T-cell (primary cell): ENCODE results near the gene PARS2. TPM values are rescaled to one million over a fixed set of nuclear protein-coding genes. Genes with fewer than 3 reads are reported as not detected.

Experiments
- ATAC-seq, 4 experiments: fragments of 200-7000 bp in 3 of 4; fragments of 150-1000 bp in 1 of 4; cut with Tn5 transposase; replicated peaks in 1 of 4; 1 replicate in 3 of 4; 2 replicates in 1 of 4; pipeline ENCODE4 v1.10.0; 2021; ENCODE audit warnings: moderate library complexity in 3 of 4, mild to moderate bottlenecking in 2 of 4, moderate number of reproducible peaks in 1 of 4
- CTCF ChIA-PET, 2 donors: fragments of 300-600 bp; sonication (Branson Sonifier 250); formaldehyde crosslinking; loops; one replicate each; lab custom pipeline; 2022; ENCODE audit warnings: antibody characterized with exemption in 2 of 2; lab: Charles Lee
- POLR2A ChIA-PET, 2 donors: fragments of 300-600 bp; sonication (Branson Sonifier 250); formaldehyde crosslinking; loops; one replicate each; lab custom pipeline; 2022; ENCODE audit warnings: antibody characterized with exemption in 2 of 2; lab: Charles Lee
- DNase-seq, 35 experiments: peaks; one replicate each; pipeline versions ENCODE4 v3.0.0 to v3.0.0-alpha.2; 2013 to 2023
- H3K27ac ChIP-seq: one replicate; pipeline ENCODE4 v1.5.1; 2013; ENCODE audit warnings: low read length
- H3K27me3 ChIP-seq, 2 experiments: replicated peaks in 1 of 2; 1 replicate in 1 of 2; 2 replicates in 1 of 2; pipeline versions ENCODE4 v1.6.1 to v1.7.0; 2013; ENCODE audit warnings: low read length in 1 of 2, mixed read lengths in 1 of 2; ENCODE audit not compliant: control insufficient read depth in 2 of 2, insufficient read depth in 2 of 2; ENCODE audit errors: extremely low read depth in 1 of 2
- H3K36me3 ChIP-seq, 2 donors: 1 replicate in 1 of 2; 2 replicates in 1 of 2; pipeline versions ENCODE4 v1.6.1 to v1.7.0; 2013; ENCODE audit warnings: low read length in 1 of 2; ENCODE audit not compliant: control insufficient read depth in 2 of 2, insufficient read depth in 1 of 2; ENCODE audit errors: extremely low read depth in 1 of 2
- H3K4me1 ChIP-seq, 2 experiments: 1 replicate in 1 of 2; 2 replicates in 1 of 2; pipeline versions ENCODE4 v1.6.1 to v1.7.0; 2013; ENCODE audit warnings: low read length in 2 of 2, mixed read lengths in 1 of 2; ENCODE audit not compliant: insufficient read depth in 2 of 2, control insufficient read depth in 1 of 2; ENCODE audit errors: extremely low read depth in 1 of 2
- H3K4me3 ChIP-seq, 2 donors: 1 replicate in 1 of 2; 2 replicates in 1 of 2; pipeline versions ENCODE4 v1.5.1 to v1.7.0; 2013; ENCODE audit warnings: mild to moderate bottlenecking in 2 of 2, low read length in 1 of 2, moderate library complexity in 1 of 2; ENCODE audit not compliant: control insufficient read depth in 1 of 2; ENCODE audit errors: extremely low read depth in 1 of 2
- H3K9me3 ChIP-seq: 2 replicates; pipeline ENCODE4 v1.7.0; 2013
- H3K27ac Mint-ChIP-seq, 2 donors: one replicate each; pipeline ENCODE4 v1.8.0; 2020 to 2021; ENCODE audit warnings: mild to moderate bottlenecking in 2 of 2, mixed read lengths in 2 of 2
- H3K27me3 Mint-ChIP-seq, 2 donors: one replicate each; pipeline ENCODE4 v1.8.0; 2021 to 2022; ENCODE audit warnings: mixed read lengths in 2 of 2
- H3K36me3 Mint-ChIP-seq: one replicate; pipeline ENCODE4 v1.8.0; 2021; ENCODE audit warnings: mixed read lengths
- H3K4me1 Mint-ChIP-seq, 3 donors: one replicate each; pipeline ENCODE4 v1.8.0; 2020 to 2022; ENCODE audit warnings: mixed read lengths in 3 of 3, mild to moderate bottlenecking in 1 of 3
- H3K4me3 Mint-ChIP-seq, 3 donors: one replicate each; pipeline ENCODE4 v1.8.0; 2020 to 2022; ENCODE audit warnings: mild to moderate bottlenecking in 3 of 3, mixed read lengths in 3 of 3, moderate library complexity in 3 of 3
- H3K9me3 Mint-ChIP-seq, 3 donors: one replicate each; pipeline ENCODE4 v1.8.0; 2020 to 2022; ENCODE audit warnings: mixed read lengths in 3 of 3
- WGBS: methylation state at CpG from one replicate; pipeline ENCODE4 v1.1.5; 2013; ENCODE audit warnings: missing lambda C conversion rate; ENCODE audit not compliant: insufficient coverage; 5-methylcytosine and 5-hydroxymethylcytosine counted together
- total RNA-seq, 35 experiments: library from RNA in 6 of 35; stranded (reverse) in 6 of 35; fragments of 120-200 nt in 1 of 35; gene quantifications; one replicate each; pipeline versions ENCODE4 v1.2.1 to v1.2.4 and lab custom pipeline; 2013 to 2026

Gene PARS2
- total RNA-seq, 5 donors from 2014 or later (not counting 1 experiment from before 2014, with no cell fraction given), result 0.68 to 6.6 (median 6.0) TPM

- Histone ChIP-seq H3K4me1 (peaks cover 0 to 3% of the 10 kb centered on the region in 2 experiments), H3K36me3 (peaks cover 10 to 61% of the 10 kb centered on the region in 2 donors), H3K27ac (no peak overlapping the region), H3K9me3 (no peaks in the 10 kb centered on the region), H3K27me3 (no peaks in the 10 kb centered on the region), H3K4me3 (no peak overlapping the region)
- CTCF ChIA-PET, result no interaction called here
- H3K9me3 Mint-ChIP-seq, result peaks cover 0 to 2% (median 0%) of the 10 kb centered on the region in 3 donors
- H3K27ac Mint-ChIP-seq, result no peak overlapping the region
- H3K4me3 Mint-ChIP-seq, result no peak overlapping the region
- no peak for ATAC-seq
- no CpG with 5 or more reads among the region's 5 CpGs for WGBS
- H3K27me3 Mint-ChIP-seq, result no peaks in the 10 kb centered on the region
- DNase-seq, result no peak
- H3K4me1 Mint-ChIP-seq, result no peaks in the 10 kb centered on the region
- peaks cover 46% of the 10 kb centered on the region for H3K36me3 Mint-ChIP-seq
- POLR2A ChIA-PET, result no interaction called here
These were observed 24.1 kb upstream of the PARS2 start for GRCh38 chr1:54788459-54788858.

- Histone ChIP-seq H3K27ac (no peak overlapping the region), H3K4me3 (no peak overlapping the region), H3K27me3 (peaks cover 0 to under 1% of the 10 kb centered on the region in 2 experiments), H3K36me3 (peaks cover 10 to 52% of the 10 kb centered on the region in 2 donors), H3K4me1 (peaks cover 0 to 3% of the 10 kb centered on the region in 2 experiments), H3K9me3 (no peaks in the 10 kb centered on the region)
- ATAC-seq, result no peak
- Mint-ChIP-seq H3K9me3 (peaks cover 0 to 2% (median 0%) of the 10 kb centered on the region in 3 donors), H3K27ac (no peak overlapping the region), H3K36me3 (peaks cover 50% of the 10 kb centered on the region), H3K4me1 (no peaks in the 10 kb centered on the region), H3K4me3 (no peak overlapping the region), H3K27me3 (no peaks in the 10 kb centered on the region)
- WGBS, result 91% methylated on average over 8 of the region's 11 CpGs
- CTCF ChIA-PET, result no interaction called here
- no peak for DNase-seq
- POLR2A ChIA-PET, result no interaction called here
These were observed 23.3 kb upstream of the PARS2 start for GRCh38 chr1:54787604-54788003.

DNA sequence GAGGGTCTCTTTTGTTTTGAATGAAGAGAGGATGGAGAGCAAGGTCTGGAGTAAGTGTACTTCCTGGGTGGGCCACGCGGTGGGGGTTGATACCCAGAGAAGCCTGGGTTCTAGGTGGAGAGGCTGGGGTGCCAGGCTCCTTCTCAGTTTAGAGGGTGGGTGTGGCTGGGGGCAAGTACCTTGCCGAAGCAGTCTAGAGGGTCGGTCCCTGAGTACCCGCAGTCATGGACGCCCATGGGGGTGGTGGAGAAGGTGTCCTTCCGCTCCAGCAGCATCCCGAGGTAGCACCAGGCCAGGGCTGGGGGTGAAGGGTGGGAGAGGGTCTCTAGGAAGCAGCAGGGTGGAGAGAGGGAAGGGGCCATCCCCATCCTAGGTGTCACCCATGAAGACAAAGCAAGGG is 22.5 kb upstream of the PARS2 start:
- H3K9me3 ChIP-seq, result no peaks in the 10 kb centered on the region
- peaks cover 10 to 51% of the 10 kb centered on the region in 2 donors for H3K36me3 ChIP-seq
- DNase-seq, result no peak
- no peak overlapping the region for H3K4me3 Mint-ChIP-seq
- ATAC-seq, result no peak
- no peaks in the 10 kb centered on the region for H3K27me3 Mint-ChIP-seq
- H3K27ac ChIP-seq, result no peak overlapping the region
- ChIA-PET POLR2A (no interaction called here), CTCF (no interaction called here)
- no peaks in the 10 kb centered on the region for H3K4me1 Mint-ChIP-seq
- H3K36me3 Mint-ChIP-seq, result peaks cover 47% of the 10 kb centered on the region
- H3K27ac Mint-ChIP-seq, result no peak overlapping the region
- H3K9me3 Mint-ChIP-seq, result no peaks in the 10 kb centered on the region
- H3K4me1 ChIP-seq, result peaks cover 0 to 3% of the 10 kb centered on the region in 2 experiments
- WGBS, result 92% methylated on average over 8 of the region's 8 CpGs
- no peak overlapping the region for H3K4me3 ChIP-seq
- H3K27me3 ChIP-seq, result peaks cover 0 to 4% of the 10 kb centered on the region in 2 experiments

DNA sequence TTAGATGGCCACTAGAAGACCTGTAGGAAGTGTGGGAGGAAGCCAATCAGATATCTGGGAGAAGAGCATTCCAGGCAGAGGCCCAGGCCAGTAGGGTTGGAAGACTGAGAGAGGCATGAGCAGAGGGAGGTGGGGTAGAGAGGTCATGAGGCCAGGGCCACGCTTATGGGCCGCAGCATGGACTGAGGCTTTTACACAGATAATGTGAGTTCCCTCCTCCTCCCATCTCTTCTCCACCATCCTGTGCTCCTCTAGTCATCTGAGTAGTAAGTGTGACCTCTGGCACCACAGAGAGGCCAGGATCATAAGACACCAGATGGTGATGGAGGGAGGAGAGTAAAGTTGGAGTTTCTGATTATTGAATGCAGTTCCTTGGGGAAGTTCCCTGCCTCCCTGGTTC is 19.7 kb upstream of the PARS2 start:
- Mint-ChIP-seq H3K9me3 (no peaks in the 10 kb centered on the region), H3K27ac (no peak overlapping the region), H3K36me3 (peaks cover 47% of the 10 kb centered on the region), H3K27me3 (no peaks in the 10 kb centered on the region), H3K4me3 (no peak overlapping the region), H3K4me1 (peaks cover 0 to 2% (median 0%) of the 10 kb centered on the region in 3 donors)
- DNase-seq (no peak), ATAC-seq (no peak)
- Histone ChIP-seq H3K4me1 (peaks cover 0 to 1% of the 10 kb centered on the region in 2 experiments), H3K9me3 (no peaks in the 10 kb centered on the region), H3K27ac (no peak overlapping the region), H3K27me3 (peaks cover 0 to 4% of the 10 kb centered on the region in 2 experiments), H3K4me3 (no peak overlapping the region), H3K36me3 (peaks cover 7 to 50% of the 10 kb centered on the region in 2 donors)
- WGBS, result no CpG with 5 or more reads among the region's 2 CpGs
- CTCF ChIA-PET, result no interaction called here
- POLR2A ChIA-PET, result no interaction called here

DNA sequence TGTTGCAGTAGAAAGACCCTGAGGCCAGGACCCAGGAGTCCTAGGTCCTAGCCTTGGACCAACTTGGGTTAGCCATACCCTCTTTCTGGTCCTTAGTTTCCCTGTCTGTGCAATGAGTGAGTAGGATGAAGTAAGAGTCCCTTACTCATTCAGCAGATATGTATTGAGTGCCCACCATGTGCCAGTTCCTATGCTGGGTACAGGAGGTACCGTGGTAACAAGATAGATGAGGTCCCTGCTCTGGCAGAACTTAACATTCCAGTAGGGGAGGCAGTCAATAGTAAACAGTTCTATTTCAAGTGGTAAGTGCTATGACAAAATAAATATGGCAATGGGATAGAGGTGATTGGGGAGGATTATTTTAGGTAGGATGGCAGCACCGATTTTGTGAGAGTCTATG is 18.3 kb upstream of the PARS2 start:
- Histone ChIP-seq H3K9me3 (no peaks in the 10 kb centered on the region), H3K4me3 (no peak overlapping the region), H3K4me1 (no peaks in the 10 kb centered on the region), H3K36me3 (peaks cover 7 to 46% of the 10 kb centered on the region in 2 donors), H3K27ac (no peak overlapping the region), H3K27me3 (peaks cover 0 to 4% of the 10 kb centered on the region in 2 experiments)
- peak overlapping the region in 1 of 2 donors; percentile 4 for H3K27ac Mint-ChIP-seq
- DNase-seq, result no peak
- H3K36me3 Mint-ChIP-seq, result peaks cover 56% of the 10 kb centered on the region
- no peaks in the 10 kb centered on the region for H3K9me3 Mint-ChIP-seq
- ChIA-PET POLR2A (no interaction called here), CTCF (no interaction called here)
- ATAC-seq, result no peak
- H3K4me3 Mint-ChIP-seq, result no peak overlapping the region
- H3K4me1 Mint-ChIP-seq, result peaks cover 0 to 2% (median 0%) of the 10 kb centered on the region in 3 donors
- H3K27me3 Mint-ChIP-seq, result no peaks in the 10 kb centered on the region
- WGBS, result no CpG with 5 or more reads among the region's 2 CpGs

DNA sequence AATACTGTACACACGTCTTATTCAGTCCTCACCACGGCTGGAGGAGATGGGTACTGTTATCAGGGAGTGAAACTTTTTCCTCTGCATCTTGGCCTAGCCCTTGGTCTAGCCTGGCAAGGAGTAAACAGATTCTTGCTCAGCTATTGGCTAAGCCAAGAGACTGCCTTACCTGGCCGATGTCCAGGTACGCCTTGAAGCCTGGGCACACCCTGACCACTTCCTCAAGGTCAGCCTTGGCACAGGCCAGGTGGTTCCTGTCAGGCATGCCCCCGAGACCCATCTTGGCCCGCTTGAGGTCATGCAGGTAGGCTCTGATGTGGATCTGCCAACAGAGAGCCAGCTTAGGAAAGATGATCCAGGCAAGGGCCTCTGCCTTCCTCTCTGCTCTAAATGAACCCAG is 17.8 kb upstream of the PARS2 start:
- no peak overlapping the region for H3K27ac ChIP-seq
- H3K4me1 Mint-ChIP-seq, result peaks cover 0 to 2% (median 0%) of the 10 kb centered on the region in 3 donors
- POLR2A ChIA-PET, result no interaction called here
- H3K27me3 Mint-ChIP-seq, result no peaks in the 10 kb centered on the region
- H3K27ac Mint-ChIP-seq, result no peak overlapping the region
- CTCF ChIA-PET, result no interaction called here
- no peaks in the 10 kb centered on the region for H3K4me1 ChIP-seq
- no peak overlapping the region for H3K4me3 Mint-ChIP-seq
- 92% methylated on average over 4 of the region's 6 CpGs for WGBS
- no peaks in the 10 kb centered on the region for H3K9me3 Mint-ChIP-seq
- no peak for DNase-seq
- H3K36me3 Mint-ChIP-seq, result peaks cover 54% of the 10 kb centered on the region
- ATAC-seq, result no peak
- peaks cover 7 to 41% of the 10 kb centered on the region in 2 donors for H3K36me3 ChIP-seq
- peaks cover 0 to 4% of the 10 kb centered on the region in 2 experiments for H3K27me3 ChIP-seq
- H3K4me3 ChIP-seq, result no peak overlapping the region
- H3K9me3 ChIP-seq, result no peaks in the 10 kb centered on the region
